H54 (cell line): ENCODE results near the gene PHLDB1.
A peak's percentile ranks its signal among the peaks of the same experiment; 100 is the strongest.

ENCODE experiments used
- DNase-seq: peaks from one replicate; pipeline ENCODE4 v3.0.0; 2011; ENCODE audit warnings: low spot score, mixed read lengths; ENCODE audit not compliant: insufficient read length
- FAIRE-seq: peaks from 3 replicates; lab custom pipeline; 2011; peaks lifted over from hg19 to GRCh38; lab: Jason Lieb, UNC
- POLR2A ChIP-seq: IDR thresholded peaks from 2 replicates; pipeline ENCODE4 v1.6.1; 2011; ENCODE audit warnings: low read depth, mild to moderate bottlenecking, low read length

The PHLDB1 gene

GRCh38 chr11:118658429-118659313 lies 51.3 kb downstream of the PHLDB1 start:
- FAIRE-seq (no peak), DNase-seq (peak; percentile 37)
- no peak for TF ChIP-seq POLR2A

- no peak for FAIRE-seq
- peak; percentile 73 for DNase-seq
- TF ChIP-seq POLR2A: no peak
Measured at GRCh38 chr11:118659314-118659952, 52.0 kb downstream of the PHLDB1 start.

GRCh38 chr11:118659953-118660680 lies 52.7 kb downstream of the PHLDB1 start:
- DNase-seq: no peak
- no peak for TF ChIP-seq POLR2A
- no peak for FAIRE-seq

- no peak for FAIRE-seq
- no peak for TF ChIP-seq POLR2A
- no peak for DNase-seq
Measured at GRCh38 chr11:118660681-118661424, 53.4 kb downstream of the PHLDB1 start.

- no peak for TF ChIP-seq POLR2A
- FAIRE-seq (no peak), DNase-seq (no peak)
Measured at GRCh38 chr11:118661425-118662301, 54.2 kb downstream of the PHLDB1 start.

GRCh38 chr11:118662401-118663271 lies 55.2 kb downstream of the PHLDB1 start:
- no peak for TF ChIP-seq POLR2A
- no peak for FAIRE-seq
- DNase-seq: no peak

GRCh38 chr11:118663381-118663780 lies 56.0 kb downstream of the PHLDB1 start:
- no peak for TF ChIP-seq POLR2A
- FAIRE-seq (no peak), DNase-seq (no peak)

GRCh38 chr11:118663902-118664301 lies 56.5 kb downstream of the PHLDB1 start:
- TF ChIP-seq POLR2A: no peak
- FAIRE-seq (no peak), DNase-seq (no peak)

GRCh38 chr11:118666371-118666770 lies 59.0 kb downstream of the PHLDB1 start:
- no peak for TF ChIP-seq POLR2A
- DNase-seq: no peak
- FAIRE-seq: no peak

- DNase-seq (no peak), FAIRE-seq (no peak)
- no peak for TF ChIP-seq POLR2A
Measured at GRCh38 chr11:118670063-118670462, 62.6 kb downstream of the PHLDB1 start.

GRCh38 chr11:118671254-118671653 lies 63.8 kb downstream of the PHLDB1 start:
- no peak for FAIRE-seq
- DNase-seq: no peak
- no peak for TF ChIP-seq POLR2A

GRCh38 chr11:118672846-118673245 lies 65.4 kb downstream of the PHLDB1 start:
- DNase-seq (no peak), FAIRE-seq (no peak)

More at GRCh38 chr11:118672846-118673245, 65.4 kb downstream of the PHLDB1 start:
- no peak for TF ChIP-seq POLR2A
